ENCODE results near the gene CREB3L1. TPM values are rescaled to one million over a fixed set of nuclear protein-coding genes. Genes with fewer than 3 reads are reported as not detected.

CREB3L1 gene
- total and polyA plus RNA-seq, 2 of the 13 experiments (the other 11 are each of a cell fraction or from before 2014, with no cell fraction given) = not detected

DNA sequence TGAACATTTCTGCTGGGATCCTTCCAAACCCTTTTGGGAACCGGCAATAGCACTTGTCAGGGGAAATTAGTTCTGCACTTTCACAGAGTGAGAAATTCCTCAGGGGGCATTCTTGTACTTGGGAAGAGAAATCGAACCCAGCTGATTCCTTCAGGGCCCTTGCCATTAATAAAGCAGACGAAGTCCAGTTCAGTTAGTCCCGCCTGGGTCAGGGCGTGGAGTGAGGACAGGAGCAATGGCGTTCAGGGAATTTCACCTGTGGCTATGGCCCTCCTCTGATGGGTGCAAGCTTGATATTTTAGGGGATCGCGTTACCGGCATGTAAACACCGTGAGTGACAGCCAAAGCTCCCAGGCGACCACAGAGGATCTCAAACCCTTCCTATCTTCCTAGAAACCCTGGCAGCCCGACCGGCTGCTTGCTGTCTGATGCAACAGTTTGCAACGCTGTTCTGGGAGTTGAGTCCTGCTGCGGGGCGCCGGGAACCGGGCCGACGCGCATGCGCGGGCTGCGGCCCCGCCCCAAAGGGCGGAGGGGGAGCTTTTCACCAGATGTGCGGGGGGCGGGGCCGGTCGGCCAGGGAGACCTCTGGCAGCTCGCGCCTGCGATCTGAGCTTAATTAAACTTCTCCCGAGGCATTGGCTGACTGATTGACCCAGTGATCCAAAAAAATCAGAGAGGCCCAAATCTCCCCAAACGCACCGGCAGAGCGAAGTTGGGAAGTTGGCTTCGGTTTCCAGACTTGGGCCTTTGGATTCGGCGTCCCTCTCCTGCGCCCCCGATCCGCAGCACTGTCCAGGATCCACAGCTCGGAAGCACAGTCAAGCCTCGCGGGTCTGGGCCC is 34.3 kb upstream of the CREB3L1 start (continued):
- TF ChIP-seq ZNF431 (CRISPR knock-in tag; IDR thresholded peaks at IDR 0.05; ENCODE audit: borderline replicate concordance, low read depth) = no peak
- TF ChIP-seq ARID2 (CRISPR knock-in tag; IDR thresholded peaks at IDR 0.05; ENCODE audit: borderline replicate concordance) = no peak
- no peak for TF ChIP-seq CHD4 (IDR thresholded peaks at IDR 0.05; ENCODE audit: borderline replicate concordance, low read length)
- TF ChIP-seq NFE2L1 (CRISPR knock-in tag; IDR thresholded peaks at IDR 0.05; ENCODE audit: borderline replicate concordance) = peak; percentile 34; the same call in 1 of the 2 replicates
- no peak for TF ChIP-seq ZNF619 (CRISPR knock-in tag; IDR thresholded peaks at IDR 0.05)
- peak; percentile 69; the same call in 1 of the 2 replicates for TF ChIP-seq SMYD3 (CRISPR knock-in tag; IDR thresholded peaks at IDR 0.05)
- 0 out of 2 replicates have a peak, but pooled peaks have one; percentile 10 for TF ChIP-seq TEAD2 (CRISPR knock-in tag; IDR thresholded peaks at IDR 0.05)
- TF ChIP-seq, protein P1, sequence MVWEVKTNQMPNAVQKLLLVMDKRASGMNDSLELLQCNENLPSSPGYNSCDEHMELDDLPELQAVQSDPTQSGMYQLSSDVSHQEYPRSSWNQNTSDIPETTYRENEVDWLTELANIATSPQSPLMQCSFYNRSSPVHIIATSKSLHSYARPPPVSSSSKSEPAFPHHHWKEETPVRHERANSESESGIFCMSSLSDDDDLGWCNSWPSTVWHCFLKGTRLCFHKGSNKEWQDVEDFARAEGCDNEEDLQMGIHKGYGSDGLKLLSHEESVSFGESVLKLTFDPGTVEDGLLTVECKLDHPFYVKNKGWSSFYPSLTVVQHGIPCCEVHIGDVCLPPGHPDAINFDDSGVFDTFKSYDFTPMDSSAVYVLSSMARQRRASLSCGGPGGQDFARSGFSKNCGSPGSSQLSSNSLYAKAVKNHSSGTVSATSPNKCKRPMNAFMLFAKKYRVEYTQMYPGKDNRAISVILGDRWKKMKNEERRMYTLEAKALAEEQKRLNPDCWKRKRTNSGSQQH (CRISPR knock-in tag; IDR thresholded peaks at IDR 0.05; ENCODE audit: low read depth) = no peak
- TF ChIP-seq ETV6 (CRISPR knock-in tag; conservative IDR thresholded peaks at IDR 0.05) = 0 out of 2 replicates have a peak, but pooled peaks have one; percentile 48
- TF ChIP-seq ZNF597 (CRISPR knock-in tag; IDR thresholded peaks at IDR 0.05) = no peak
- no peak for TF ChIP-seq MAFG (CRISPR knock-in tag; IDR thresholded peaks at IDR 0.05)
- no peak for TF ChIP-seq HNRNPL (IDR thresholded peaks at IDR 0.05; ENCODE audit: low read depth, low read length)
- 0 out of 2 replicates have a peak, but pooled peaks have one; percentile 35 for TF ChIP-seq RBAK (CRISPR knock-in tag; IDR thresholded peaks at IDR 0.05)
- no peak for TF ChIP-seq KLF13 (CRISPR knock-in tag; IDR thresholded peaks at IDR 0.05)
- no peak for TF ChIP-seq ZNF468 (CRISPR knock-in tag; IDR thresholded peaks at IDR 0.05)
- TF ChIP-seq, protein P2, sequence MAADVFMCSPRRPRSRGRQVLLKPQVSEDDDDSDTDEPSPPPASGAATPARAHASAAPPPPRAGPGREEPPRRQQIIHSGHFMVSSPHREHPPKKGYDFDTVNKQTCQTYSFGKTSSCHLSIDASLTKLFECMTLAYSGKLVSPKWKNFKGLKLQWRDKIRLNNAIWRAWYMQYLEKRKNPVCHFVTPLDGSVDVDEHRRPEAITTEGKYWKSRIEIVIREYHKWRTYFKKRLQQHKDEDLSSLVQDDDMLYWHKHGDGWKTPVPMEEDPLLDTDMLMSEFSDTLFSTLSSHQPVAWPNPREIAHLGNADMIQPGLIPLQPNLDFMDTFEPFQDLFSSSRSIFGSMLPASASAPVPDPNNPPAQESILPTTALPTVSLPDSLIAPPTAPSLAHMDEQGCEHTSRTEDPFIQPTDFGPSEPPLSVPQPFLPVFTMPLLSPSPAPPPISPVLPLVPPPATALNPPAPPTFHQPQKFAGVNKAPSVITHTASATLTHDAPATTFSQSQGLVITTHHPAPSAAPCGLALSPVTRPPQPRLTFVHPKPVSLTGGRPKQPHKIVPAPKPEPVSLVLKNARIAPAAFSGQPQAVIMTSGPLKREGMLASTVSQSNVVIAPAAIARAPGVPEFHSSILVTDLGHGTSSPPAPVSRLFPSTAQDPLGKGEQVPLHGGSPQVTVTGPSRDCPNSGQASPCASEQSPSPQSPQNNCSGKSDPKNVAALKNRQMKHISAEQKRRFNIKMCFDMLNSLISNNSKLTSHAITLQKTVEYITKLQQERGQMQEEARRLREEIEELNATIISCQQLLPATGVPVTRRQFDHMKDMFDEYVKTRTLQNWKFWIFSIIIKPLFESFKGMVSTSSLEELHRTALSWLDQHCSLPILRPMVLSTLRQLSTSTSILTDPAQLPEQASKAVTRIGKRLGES (CRISPR knock-in tag; IDR thresholded peaks at IDR 0.05; ENCODE audit: borderline replicate concordance) = no peak
- TF ChIP-seq ZNF331 (CRISPR knock-in tag; IDR thresholded peaks at IDR 0.05) = peak; percentile 82
- TF ChIP-seq SKIL (CRISPR knock-in tag; IDR thresholded peaks at IDR 0.05; ENCODE audit: borderline replicate concordance) = no peak
- TF ChIP-seq SETDB1 (CRISPR knock-in tag; IDR thresholded peaks at IDR 0.05; ENCODE audit: borderline replicate concordance) = no peak
